Rectal smooth muscle tissue (tissue), 1 donor: Measurements from ENCODE around the gene GPC5.

Experiments used
- H3K27ac ChIP-seq: one replicate; pipeline ENCODE4 v1.7.0; 2013; ENCODE audit warnings: low read depth, low read length, inconsistent platforms
- H3K27me3 ChIP-seq: one replicate; pipeline ENCODE4 v1.7.0; 2013; ENCODE audit warnings: low read length; ENCODE audit not compliant: control insufficient read depth, insufficient read depth
- H3K36me3 ChIP-seq: one replicate; pipeline ENCODE4 v1.7.0; 2013; ENCODE audit warnings: low read length; ENCODE audit not compliant: control insufficient read depth, insufficient read depth
- H3K4me1 ChIP-seq: one replicate; pipeline ENCODE4 v1.7.0; 2013; ENCODE audit warnings: low read length; ENCODE audit not compliant: control insufficient read depth, insufficient read depth
- H3K4me3 ChIP-seq: one replicate; pipeline ENCODE4 v1.7.0; 2013; ENCODE audit warnings: low read length
- H3K9ac ChIP-seq: one replicate; pipeline ENCODE4 v1.7.0; 2013; ENCODE audit warnings: low read length

GPC5 gene

DNA sequence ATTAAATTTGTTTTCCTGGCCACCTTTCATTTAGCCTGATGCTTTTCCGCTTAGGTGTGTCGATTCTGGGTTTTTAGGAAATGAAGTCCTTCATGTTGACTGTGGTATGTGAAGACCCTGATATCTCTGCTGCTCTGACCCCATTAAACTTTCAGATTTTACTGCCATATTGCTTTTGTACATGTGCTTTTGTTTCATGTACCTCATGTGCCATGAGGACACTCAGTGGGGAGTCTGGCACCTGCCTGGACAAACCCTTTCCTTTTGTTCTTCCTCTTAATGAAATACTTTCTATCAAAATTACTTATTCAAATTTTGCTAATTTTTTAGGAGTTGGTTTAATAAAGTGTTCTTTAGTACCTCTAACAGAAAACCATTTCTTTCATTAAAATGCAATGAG is 774.8 kb downstream of the GPC5 start:
- no peaks in the 10 kb centered on the region for H3K36me3 ChIP-seq
- no peaks in the 10 kb centered on the region for H3K4me1 ChIP-seq
- H3K9ac ChIP-seq: no peak overlapping the region
- H3K27me3 ChIP-seq: no peaks in the 10 kb centered on the region
- H3K4me3 ChIP-seq: no peak overlapping the region
- no peak overlapping the region for H3K27ac ChIP-seq

DNA sequence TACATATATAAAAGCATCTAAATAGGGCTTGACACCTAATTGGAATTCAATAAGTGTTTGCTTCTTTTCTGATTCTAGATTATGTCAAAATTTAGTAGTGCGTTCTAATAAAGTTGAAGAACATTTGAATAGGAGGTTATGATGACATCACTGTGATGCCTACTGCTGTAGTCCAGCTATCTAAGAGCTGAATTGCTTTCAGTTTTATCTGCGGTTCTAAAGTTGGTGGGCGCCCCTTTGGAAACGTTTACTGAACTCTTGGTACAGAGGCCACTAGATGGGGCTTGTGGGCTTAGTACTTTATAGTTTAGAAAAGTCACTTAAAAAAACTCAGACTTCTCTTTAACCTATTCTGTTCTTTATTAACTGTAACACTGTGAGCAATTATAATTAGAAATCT is 776.9 kb downstream of the GPC5 start:
- H3K4me3 ChIP-seq: no peak overlapping the region
- no peak overlapping the region for H3K9ac ChIP-seq
- no peaks in the 10 kb centered on the region for H3K36me3 ChIP-seq
- H3K4me1 ChIP-seq: no peaks in the 10 kb centered on the region
- H3K27ac ChIP-seq: no peak overlapping the region
- H3K27me3 ChIP-seq: no peaks in the 10 kb centered on the region

DNA sequence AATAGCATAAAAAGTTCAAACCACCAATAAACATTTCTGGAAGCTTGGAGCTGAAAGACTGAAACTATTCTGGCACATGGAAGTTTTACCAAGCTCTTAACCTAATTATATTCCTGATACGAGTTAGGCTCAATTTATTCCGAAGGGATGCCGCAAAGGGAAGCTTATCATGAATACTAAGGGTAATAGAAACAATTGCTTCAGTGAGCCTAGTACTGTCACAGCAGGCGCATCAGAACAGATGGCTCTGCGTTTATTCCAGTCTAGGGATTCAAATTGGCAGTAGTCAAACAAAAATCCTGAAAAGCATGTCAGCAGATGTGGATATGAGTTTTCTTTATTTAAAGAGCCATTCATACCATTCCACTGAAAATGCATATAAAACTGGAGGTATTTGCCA is 779.5 kb downstream of the GPC5 start:
- Histone ChIP-seq H3K9ac (no peak overlapping the region), H3K27ac (no peak overlapping the region), H3K36me3 (no peaks in the 10 kb centered on the region), H3K4me3 (no peak overlapping the region), H3K4me1 (no peaks in the 10 kb centered on the region), H3K27me3 (no peaks in the 10 kb centered on the region)

DNA sequence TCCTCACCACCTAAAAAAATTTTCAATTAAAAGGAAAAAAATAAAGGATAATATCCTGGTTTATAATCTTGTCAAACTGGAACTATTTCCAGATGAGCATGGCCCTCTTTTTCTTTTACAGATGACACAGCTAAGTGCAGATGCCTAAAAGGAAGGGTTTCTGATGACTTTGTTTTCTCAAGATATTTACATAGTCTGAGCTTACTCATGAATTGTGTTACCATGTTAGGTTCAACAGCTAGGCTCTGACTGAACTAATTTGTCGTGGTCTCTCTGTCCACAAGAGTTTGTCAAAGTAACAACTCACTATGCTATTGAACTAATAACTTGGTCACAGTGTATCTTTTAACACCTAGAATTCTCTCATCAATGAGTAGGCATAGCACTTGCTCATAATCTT is 780.8 kb downstream of the GPC5 start:
- Histone ChIP-seq H3K4me1 (no peaks in the 10 kb centered on the region), H3K27me3 (no peaks in the 10 kb centered on the region), H3K36me3 (no peaks in the 10 kb centered on the region), H3K4me3 (no peak overlapping the region), H3K27ac (no peak overlapping the region), H3K9ac (no peak overlapping the region)

DNA sequence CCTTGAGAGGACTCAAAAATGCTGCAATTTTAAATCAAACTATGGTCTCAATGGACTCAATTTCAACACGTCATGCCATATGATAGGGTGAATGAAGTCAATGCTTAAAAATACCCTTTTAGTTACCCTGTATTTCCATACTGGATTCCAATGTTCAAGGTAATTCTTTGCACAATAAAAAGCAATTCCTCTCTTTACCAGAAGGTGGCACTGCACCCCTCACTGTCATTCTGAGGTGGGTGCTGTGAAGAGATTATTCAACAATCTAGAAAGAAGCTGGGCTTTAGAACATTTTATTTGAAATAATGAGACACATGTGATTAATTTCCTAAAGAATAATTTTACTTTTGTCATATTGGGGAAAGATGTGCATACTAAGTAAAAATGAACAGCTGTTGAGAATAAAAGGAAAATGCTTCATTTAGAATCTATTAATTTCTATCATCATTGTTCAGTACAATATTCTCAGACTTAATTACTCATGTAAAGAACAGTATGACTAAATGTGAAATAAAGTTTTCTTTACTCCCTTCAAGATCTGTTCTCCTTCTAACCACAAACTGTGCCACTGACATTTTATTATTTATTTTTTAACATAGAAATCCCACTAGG is 789.1 kb downstream of the GPC5 start:
- Histone ChIP-seq H3K9ac (no peak overlapping the region), H3K4me3 (no peak overlapping the region), H3K4me1 (no peaks in the 10 kb centered on the region), H3K27ac (no peak overlapping the region), H3K27me3 (no peaks in the 10 kb centered on the region), H3K36me3 (no peaks in the 10 kb centered on the region)

DNA sequence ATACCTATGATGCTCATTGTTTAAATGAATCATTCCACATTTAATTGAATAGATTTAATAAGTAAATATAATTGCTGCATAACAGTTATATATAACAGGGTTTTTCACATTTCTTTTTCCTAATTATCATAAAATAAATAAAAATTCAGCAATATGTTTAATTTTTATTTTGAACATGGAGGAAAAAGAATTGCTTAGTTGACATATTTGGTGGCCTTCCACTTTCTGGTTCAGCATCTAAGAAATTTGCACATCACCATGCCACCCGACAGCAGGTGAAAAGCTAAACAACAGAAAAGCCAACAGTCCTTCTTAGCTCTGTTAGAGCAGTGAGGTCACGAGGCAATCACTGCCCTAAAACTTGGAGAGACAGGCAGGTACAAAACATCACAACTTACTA is 790.2 kb downstream of the GPC5 start:
- Histone ChIP-seq H3K4me3 (no peak overlapping the region), H3K27ac (no peak overlapping the region), H3K27me3 (no peaks in the 10 kb centered on the region), H3K36me3 (no peaks in the 10 kb centered on the region), H3K9ac (no peak overlapping the region), H3K4me1 (no peaks in the 10 kb centered on the region)

DNA sequence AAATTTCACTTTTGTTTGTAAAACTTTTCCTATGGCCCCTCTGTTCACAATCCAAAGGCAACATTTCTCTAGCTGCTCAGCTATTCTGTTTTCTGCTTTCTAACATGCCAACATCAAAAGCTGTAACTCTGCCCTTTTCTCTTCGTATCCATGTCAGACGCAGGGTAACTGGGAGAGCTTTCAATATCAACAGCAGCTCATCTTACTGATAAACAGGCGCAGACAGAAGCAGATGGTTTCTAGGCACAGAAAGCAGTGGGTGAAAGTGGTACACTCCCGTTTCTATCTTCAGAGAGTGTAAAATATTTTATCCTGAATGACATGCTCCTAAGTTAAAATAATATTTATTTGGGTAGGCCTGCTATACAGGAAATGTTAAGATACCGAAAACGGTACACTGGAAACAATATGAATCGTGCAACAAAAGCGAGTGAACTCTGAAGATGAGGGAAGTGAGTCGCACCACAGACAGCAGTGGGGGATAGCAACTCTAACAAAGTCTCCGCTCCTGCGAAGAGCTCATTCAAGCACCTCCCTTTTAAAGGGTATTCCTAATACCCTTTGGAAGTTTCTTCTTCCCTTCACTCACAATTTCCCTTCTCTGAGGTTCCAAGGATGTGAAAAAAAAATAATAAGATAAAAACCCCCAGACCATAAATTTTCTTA is 798.3 kb downstream of the GPC5 start:
- Histone ChIP-seq H3K27ac (no peak overlapping the region), H3K9ac (no peak overlapping the region), H3K4me1 (no peaks in the 10 kb centered on the region), H3K27me3 (no peaks in the 10 kb centered on the region), H3K36me3 (no peaks in the 10 kb centered on the region), H3K4me3 (no peak overlapping the region)

DNA sequence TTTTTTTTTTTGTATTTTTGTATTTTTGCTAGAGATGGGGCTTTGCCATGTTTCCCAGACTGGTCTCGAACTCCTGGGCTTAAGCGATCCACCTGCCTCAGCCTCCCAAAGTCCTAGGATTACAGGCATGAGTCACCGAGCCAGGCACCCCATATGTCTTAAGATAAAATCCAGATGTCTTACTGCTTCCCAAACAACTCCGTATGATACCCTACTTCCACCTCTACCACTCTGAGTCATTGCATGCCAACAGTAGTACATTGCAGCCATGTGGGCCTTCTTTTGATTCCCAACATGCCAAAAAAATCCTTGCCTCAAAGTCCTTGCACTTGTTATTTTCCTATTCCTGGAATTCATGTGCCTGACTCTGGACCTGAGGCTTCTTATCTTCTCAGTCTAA is 799.2 kb downstream of the GPC5 start:
- no peaks in the 10 kb centered on the region for H3K4me1 ChIP-seq
- no peaks in the 10 kb centered on the region for H3K27me3 ChIP-seq
- no peak overlapping the region for H3K4me3 ChIP-seq
- H3K36me3 ChIP-seq: no peaks in the 10 kb centered on the region
- no peak overlapping the region for H3K27ac ChIP-seq
- no peak overlapping the region for H3K9ac ChIP-seq

DNA sequence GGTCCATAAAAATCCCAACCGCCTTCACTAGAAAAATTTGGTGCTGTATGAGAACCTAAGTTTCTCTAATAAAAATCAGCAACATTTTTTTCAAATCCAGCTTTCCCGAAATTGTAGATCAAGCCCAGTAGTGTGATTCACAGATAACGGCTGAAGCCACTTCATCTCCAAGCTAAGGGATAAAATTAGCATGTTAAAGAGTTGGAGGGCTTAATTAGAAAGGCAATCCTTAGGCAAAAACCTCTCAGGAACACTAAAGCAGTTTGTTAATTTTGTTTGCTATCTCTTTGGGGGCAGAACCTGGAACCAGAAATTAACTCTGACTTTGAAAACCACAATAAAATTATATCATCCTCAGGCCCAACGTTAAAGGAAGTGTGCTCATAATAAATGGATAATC is 820.2 kb downstream of the GPC5 start:
- H3K4me1 ChIP-seq: peaks cover 2% of the 10 kb centered on the region
- H3K36me3 ChIP-seq: no peaks in the 10 kb centered on the region
- no peaks in the 10 kb centered on the region for H3K27me3 ChIP-seq
- H3K9ac ChIP-seq: no peak overlapping the region
- H3K27ac ChIP-seq: no peak overlapping the region
- no peak overlapping the region for H3K4me3 ChIP-seq

DNA sequence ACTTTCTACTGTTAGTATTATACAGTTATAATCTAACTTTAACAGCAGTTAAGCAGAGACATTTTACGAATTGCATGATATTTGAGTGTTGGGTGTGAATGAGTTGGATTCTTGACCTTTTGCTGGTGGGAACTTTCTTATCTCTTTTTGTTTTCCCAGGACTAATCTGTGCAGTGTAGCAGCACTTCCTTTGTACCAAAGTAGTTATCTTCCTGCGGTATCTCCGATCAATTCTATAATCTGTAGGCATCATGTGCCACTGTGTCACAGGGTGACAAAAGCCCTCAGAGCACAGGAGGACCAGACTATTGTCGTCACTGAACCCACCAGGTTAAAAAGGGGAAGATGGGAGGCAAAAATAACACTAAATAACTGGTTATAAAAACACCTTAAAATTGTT is 823.5 kb downstream of the GPC5 start:
- no peak overlapping the region for H3K27ac ChIP-seq
- H3K4me1 ChIP-seq: no peaks in the 10 kb centered on the region
- no peak overlapping the region for H3K9ac ChIP-seq
- H3K4me3 ChIP-seq: no peak overlapping the region
- H3K36me3 ChIP-seq: no peaks in the 10 kb centered on the region
- H3K27me3 ChIP-seq: no peaks in the 10 kb centered on the region

DNA sequence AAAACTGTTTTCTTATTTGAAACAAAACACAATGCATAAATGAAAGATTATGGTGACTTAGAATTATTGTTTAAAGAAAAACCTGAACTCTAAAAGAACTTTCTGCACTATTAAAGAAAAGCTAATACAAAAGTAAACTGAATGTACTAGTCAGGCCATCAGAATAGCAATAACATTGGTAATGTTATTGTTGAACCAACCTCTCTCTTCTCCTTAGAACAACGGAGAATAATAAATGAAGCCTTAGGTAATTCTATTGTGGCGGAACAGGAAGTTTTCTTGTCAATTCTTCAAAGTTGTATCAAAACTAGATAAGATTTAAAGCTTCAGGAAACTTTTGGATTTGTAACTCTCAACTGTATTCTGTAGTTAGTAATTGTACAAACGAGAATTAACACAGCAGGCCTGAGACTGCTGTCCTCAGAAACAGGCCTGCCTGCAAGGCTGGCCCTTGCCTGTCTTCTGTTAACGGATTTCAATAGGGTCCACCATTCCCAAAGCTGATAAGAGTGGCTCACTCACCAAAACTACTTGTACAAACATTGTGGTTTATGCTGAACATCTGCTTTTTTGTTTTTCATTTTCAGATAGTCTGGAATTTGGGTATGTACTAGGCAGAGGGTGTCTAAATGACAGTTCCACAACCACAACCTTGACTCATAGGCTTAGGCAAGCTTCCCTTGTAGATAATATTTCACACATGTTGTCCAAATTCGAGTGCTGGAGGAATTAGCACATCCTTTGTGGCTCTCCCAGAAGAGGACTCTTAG is 825.8 kb downstream of the GPC5 start:
- no peak overlapping the region for H3K9ac ChIP-seq
- no peaks in the 10 kb centered on the region for H3K27me3 ChIP-seq
- H3K4me1 ChIP-seq: no peaks in the 10 kb centered on the region
- no peaks in the 10 kb centered on the region for H3K36me3 ChIP-seq
- H3K4me3 ChIP-seq: no peak overlapping the region
- H3K27ac ChIP-seq: no peak overlapping the region

DNA sequence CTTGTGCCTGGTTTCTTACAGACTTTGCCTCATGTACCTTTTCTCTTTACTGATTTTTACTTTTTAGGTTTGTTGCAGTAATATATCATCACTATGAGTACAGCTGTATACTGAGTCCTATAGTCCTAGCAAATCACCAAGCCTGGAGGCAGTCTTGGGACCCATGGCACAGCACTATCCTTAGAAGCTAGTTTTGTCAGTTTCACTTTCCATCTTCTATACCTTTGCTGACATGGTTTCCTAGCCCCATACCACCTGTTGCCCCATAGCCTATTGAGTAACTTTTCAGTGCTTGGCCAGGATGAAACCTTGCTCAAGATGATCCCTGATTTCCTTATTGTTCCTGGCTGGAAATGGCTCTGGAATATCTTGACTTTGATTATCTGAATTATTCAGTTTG is 826.4 kb downstream of the GPC5 start:
- no peak overlapping the region for H3K27ac ChIP-seq
- no peak overlapping the region for H3K9ac ChIP-seq
- no peaks in the 10 kb centered on the region for H3K27me3 ChIP-seq
- no peaks in the 10 kb centered on the region for H3K36me3 ChIP-seq
- no peaks in the 10 kb centered on the region for H3K4me1 ChIP-seq
- no peak overlapping the region for H3K4me3 ChIP-seq

DNA sequence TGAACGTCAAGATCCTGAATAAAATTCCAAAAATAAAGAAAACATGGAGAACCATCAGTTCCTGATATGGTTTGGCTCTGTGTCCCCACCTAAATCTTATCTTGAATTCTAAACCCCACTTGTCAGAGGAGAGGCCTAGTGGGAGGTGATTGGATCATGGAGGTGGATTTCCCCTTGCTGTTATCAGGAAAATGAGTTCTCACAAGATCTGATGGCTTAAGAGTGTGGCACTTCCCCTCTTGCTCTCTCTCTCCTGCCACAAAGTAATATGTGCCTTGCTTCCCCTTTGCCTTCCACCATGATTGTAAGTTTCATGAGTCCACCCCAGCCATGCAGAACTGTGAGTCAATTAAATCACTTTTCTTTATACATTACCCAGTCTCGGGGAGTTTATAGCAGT is 827.4 kb downstream of the GPC5 start:
- H3K9ac ChIP-seq: no peak overlapping the region
- H3K4me3 ChIP-seq: no peak overlapping the region
- H3K4me1 ChIP-seq: no peaks in the 10 kb centered on the region
- H3K27ac ChIP-seq: no peak overlapping the region
- no peaks in the 10 kb centered on the region for H3K27me3 ChIP-seq
- H3K36me3 ChIP-seq: no peaks in the 10 kb centered on the region
